H9 (cell line): ENCODE data around the gene CRTAP. TPM values are rescaled to one million over a fixed set of nuclear protein-coding genes. Genes with fewer than 3 reads are reported as not detected.

Source experiments
- DNase-seq: peaks from one replicate; pipeline ENCODE4 v3.0.0-alpha.2; 2017
- H2AFZ ChIP-seq: one replicate; pipeline ENCODE4 v1.6.1; 2013; ENCODE audit warnings: mild to moderate bottlenecking, low read length, control low read depth, moderate library complexity
- H2AK5ac ChIP-seq: 2 replicates; pipeline ENCODE4 v1.6.1; 2013; ENCODE audit warnings: low read length, control low read depth, mixed read lengths; ENCODE audit not compliant: insufficient read length
- H2BK120ac ChIP-seq: one replicate; pipeline ENCODE4 v1.6.1; 2013; ENCODE audit warnings: low read depth, mild to moderate bottlenecking, low read length, control low read depth, inconsistent platforms; ENCODE audit not compliant: poor library complexity, severe bottlenecking
- H2BK12ac ChIP-seq: 2 replicates; pipeline ENCODE4 v1.6.1; 2013; ENCODE audit warnings: low read length, control low read depth, mixed read lengths, low read depth; ENCODE audit not compliant: insufficient read length
- H2BK15ac ChIP-seq: 2 replicates; pipeline ENCODE4 v1.6.1; 2013; ENCODE audit warnings: low read depth, low read length, control low read depth
- H2BK20ac ChIP-seq: one replicate; pipeline ENCODE4 v1.6.1; 2013; ENCODE audit warnings: low read depth, mild to moderate bottlenecking, low read length, control low read depth, inconsistent platforms; ENCODE audit not compliant: poor library complexity, severe bottlenecking
- H2BK5ac ChIP-seq: 2 replicates; pipeline ENCODE4 v1.6.1; 2013; ENCODE audit warnings: low read length, control low read depth, mixed read lengths; ENCODE audit not compliant: insufficient read length
- H3K14ac ChIP-seq: 2 replicates; pipeline ENCODE4 v1.6.1; 2013; ENCODE audit warnings: low read length, control low read depth; ENCODE audit not compliant: insufficient read depth
- H3K18ac ChIP-seq: 2 replicates; pipeline ENCODE4 v1.6.1; 2013; ENCODE audit warnings: low read depth, mild to moderate bottlenecking, mixed read lengths, low read length, control low read depth; ENCODE audit not compliant: insufficient read length
- H3K23ac ChIP-seq: 2 replicates; pipeline ENCODE4 v1.6.1; 2013; ENCODE audit warnings: low read length, control low read depth, mixed read lengths, low read depth; ENCODE audit not compliant: insufficient read length
- H3K23me2 ChIP-seq: 2 replicates; pipeline ENCODE4 v1.6.1; 2013; ENCODE audit warnings: low read depth, mild to moderate bottlenecking, mixed read lengths, low read length, control low read depth; ENCODE audit not compliant: insufficient read length, poor library complexity, severe bottlenecking
- H3K27ac ChIP-seq: 2 replicates; pipeline ENCODE4 v1.5.1; 2013; ENCODE audit warnings: low read length, control low read depth, mixed read lengths, low read depth; ENCODE audit not compliant: insufficient read length
- H3K27me3 ChIP-seq: 2 replicates; pipeline ENCODE4 v1.6.1; 2013; ENCODE audit warnings: low read length, control low read depth, inconsistent platforms; ENCODE audit not compliant: insufficient read depth
- H3K4ac ChIP-seq: 2 replicates; pipeline ENCODE4 v1.6.1; 2013; ENCODE audit warnings: low read depth, mild to moderate bottlenecking, control low read depth, inconsistent platforms, low read length, moderate library complexity
- H3K4me1 ChIP-seq: 2 replicates; pipeline ENCODE4 v1.6.1; 2013; ENCODE audit warnings: low read length, control low read depth, inconsistent platforms; ENCODE audit not compliant: insufficient read depth
- H3K4me2 ChIP-seq: 2 replicates; pipeline ENCODE4 v1.6.1; 2013; ENCODE audit warnings: low read length, control low read depth, mixed read lengths; ENCODE audit not compliant: insufficient read length, insufficient read depth
- H3K56ac ChIP-seq: 2 replicates; pipeline ENCODE4 v1.6.1; 2013; ENCODE audit warnings: low read depth, mild to moderate bottlenecking, mixed read lengths, low read length, control low read depth; ENCODE audit not compliant: insufficient read length
- H3K79me1 ChIP-seq: 2 replicates; pipeline ENCODE4 v1.6.1; 2013; ENCODE audit warnings: low read depth, mild to moderate bottlenecking, moderate library complexity, low read length, control low read depth, inconsistent platforms; ENCODE audit not compliant: insufficient read depth, poor library complexity, severe bottlenecking
- H3K79me2 ChIP-seq: 2 replicates; pipeline ENCODE4 v1.6.1; 2013; ENCODE audit warnings: low read length, control low read depth, inconsistent platforms; ENCODE audit not compliant: insufficient read depth
- H3K9ac ChIP-seq: 2 replicates; pipeline ENCODE4 v1.6.1; 2013; ENCODE audit warnings: low read length, control low read depth, mixed read lengths; ENCODE audit not compliant: insufficient read length; ENCODE audit errors: extremely low read depth
- H3K9me3 ChIP-seq: one replicate; pipeline ENCODE4 v1.6.1; 2013; ENCODE audit warnings: low read depth, low read length, inconsistent platforms; ENCODE audit not compliant: control insufficient read depth
- H3T11ph ChIP-seq: one replicate; pipeline ENCODE4 v1.6.1; 2013; ENCODE audit warnings: mild to moderate bottlenecking, low read length, control low read depth, inconsistent platforms
- H4K20me1 ChIP-seq: one replicate; pipeline ENCODE4 v1.6.1; 2013; ENCODE audit not compliant: control insufficient read depth, insufficient read length, insufficient read depth
- H4K5ac ChIP-seq: 2 replicates; pipeline ENCODE4 v1.6.1; 2013; ENCODE audit warnings: low read depth, mild to moderate bottlenecking, mixed read lengths, low read length, control low read depth; ENCODE audit not compliant: insufficient read length
- H4K8ac ChIP-seq: replicated peaks from 2 replicates; pipeline ENCODE4 v1.6.1; 2013; ENCODE audit warnings: low read length, control low read depth, mixed read lengths, low read depth; ENCODE audit not compliant: insufficient read length
- H4K91ac ChIP-seq: 2 replicates; pipeline ENCODE4 v1.6.1; 2013; ENCODE audit warnings: low read depth, mild to moderate bottlenecking, moderate library complexity, mixed read lengths, low read length, control low read depth; ENCODE audit not compliant: insufficient read length
- H3K27ac Mint-ChIP-seq, 3 experiments: 2 replicates in 2 of 3; 3 replicates in 1 of 3; pipeline ENCODE4 v1.8.0; 2020 to 2021; ENCODE audit warnings: mixed read lengths in 3 of 3, mild to moderate bottlenecking in 1 of 3, moderate library complexity in 1 of 3
- H3K27me3 Mint-ChIP-seq: 2 replicates; pipeline ENCODE4 v1.8.0; 2021; ENCODE audit warnings: low read depth, mild to moderate bottlenecking, moderate library complexity, mixed read lengths
- H3K36me3 Mint-ChIP-seq, 3 experiments: 2 replicates in 2 of 3; 3 replicates in 1 of 3; pipeline ENCODE4 v1.8.0; 2020 to 2021; ENCODE audit warnings: low read depth in 3 of 3, mixed read lengths in 3 of 3; ENCODE audit not compliant: insufficient read depth in 1 of 3
- H3K4me1 Mint-ChIP-seq, 2 experiments: 2 replicates each; pipeline ENCODE4 v1.8.0; 2020; ENCODE audit warnings: mixed read lengths in 2 of 2
- H3K4me3 Mint-ChIP-seq, 2 experiments: 2 replicates in 1 of 2; 3 replicates in 1 of 2; pipeline ENCODE4 v1.8.0; 2020 to 2021; ENCODE audit warnings: mild to moderate bottlenecking in 2 of 2, mixed read lengths in 2 of 2, moderate library complexity in 1 of 2
- H3K9me3 Mint-ChIP-seq, 2 experiments: 2 replicates in 1 of 2; 3 replicates in 1 of 2; pipeline ENCODE4 v1.8.0; 2020; ENCODE audit warnings: mild to moderate bottlenecking in 2 of 2, mixed read lengths in 2 of 2, moderate library complexity in 1 of 2
- WGBS: extraction: QIAGEN DNeasy Blood & Tissue Kit; methylation state at CpG from one replicate; pipeline ENCODE4 v1.1.7; 2013; ENCODE audit warnings: missing lambda C conversion rate, low lambda C conversion rate, mixed read lengths; ENCODE audit not compliant: insufficient read length; ENCODE audit errors: extremely low coverage; 5-methylcytosine and 5-hydroxymethylcytosine counted together
- total RNA-seq: library from RNA; stranded (reverse); gene quantifications from 2 replicates; pipeline ENCODE4 v1.2.1, GENCODE V29; 2021
- TF ChIP-seq, protein P1 (sequence below): fragments of 200-600 bp; sonication (generic); conservative IDR thresholded peaks from 3 replicates; pipeline ENCODE4 v1.8.0; 2021; ENCODE audit warnings: antibody characterized with exemption, mild to moderate bottlenecking

The CRTAP gene
- total RNA-seq, 1 experiment from 2014 or later: 159 TPM

DNA sequence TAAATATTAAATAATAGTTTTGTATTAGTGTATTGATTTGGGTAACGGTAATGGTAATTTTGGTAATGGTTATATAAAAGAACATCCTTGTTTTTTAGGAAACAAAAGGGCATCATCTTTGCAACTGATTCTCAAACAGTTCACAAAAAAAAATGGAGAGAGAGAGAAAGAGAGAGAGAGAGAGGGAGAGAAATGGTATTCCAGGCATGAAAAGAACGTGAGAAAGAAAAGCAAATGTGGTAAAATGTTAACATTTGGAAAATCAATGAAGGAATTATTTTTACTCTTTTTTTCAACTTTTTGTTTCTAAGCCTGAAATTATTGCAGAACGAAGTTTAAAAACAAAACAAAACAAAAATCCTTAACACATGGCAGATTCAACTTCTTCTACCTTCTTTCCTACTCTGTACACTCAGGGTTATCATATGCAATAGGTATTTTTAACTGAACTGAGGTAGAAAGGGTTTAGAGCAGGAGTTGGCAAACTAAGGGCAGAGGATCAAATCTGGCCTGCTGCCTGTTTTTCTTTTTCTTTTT lies 14.6 kb upstream of the CRTAP start:
- H4K5ac ChIP-seq: no peak overlapping the region
- Mint-ChIP-seq H3K27ac (no peak overlapping the region), H3K4me1 (peaks cover 10 to 17% of the 10 kb centered on the region in 2 experiments), H3K9me3 (no peaks in the 10 kb centered on the region), H3K4me3 (no peak overlapping the region), H3K36me3 (no peaks in the 10 kb centered on the region), H3K27me3 (peaks cover 4% of the 10 kb centered on the region; the same call in 1 of the 2 replicates)
- H2BK20ac ChIP-seq: no peak overlapping the region
- peaks cover 6% of the 10 kb centered on the region for H3K23me2 ChIP-seq
- no peaks in the 10 kb centered on the region for H3K27me3 ChIP-seq
- no peak overlapping the region for H2BK15ac ChIP-seq
- H3K9ac ChIP-seq: no peak overlapping the region
- no peak overlapping the region for H3K18ac ChIP-seq
- no peak overlapping the region for H4K8ac ChIP-seq
- H3K23ac ChIP-seq: no peak overlapping the region
- H2BK12ac ChIP-seq: no peak overlapping the region
- H4K20me1 ChIP-seq: no peaks in the 10 kb centered on the region
- no peaks in the 10 kb centered on the region for H3K9me3 ChIP-seq
- no peaks in the 10 kb centered on the region for H3K79me1 ChIP-seq
- H3K4me2 ChIP-seq: no peak overlapping the region
- H2BK5ac ChIP-seq: no peak overlapping the region
- DNase-seq: no peak
- H4K91ac ChIP-seq: no peak overlapping the region
- 100% methylated on average over 1 of the region's 3 CpGs for WGBS
- TF ChIP-seq, protein P1, sequence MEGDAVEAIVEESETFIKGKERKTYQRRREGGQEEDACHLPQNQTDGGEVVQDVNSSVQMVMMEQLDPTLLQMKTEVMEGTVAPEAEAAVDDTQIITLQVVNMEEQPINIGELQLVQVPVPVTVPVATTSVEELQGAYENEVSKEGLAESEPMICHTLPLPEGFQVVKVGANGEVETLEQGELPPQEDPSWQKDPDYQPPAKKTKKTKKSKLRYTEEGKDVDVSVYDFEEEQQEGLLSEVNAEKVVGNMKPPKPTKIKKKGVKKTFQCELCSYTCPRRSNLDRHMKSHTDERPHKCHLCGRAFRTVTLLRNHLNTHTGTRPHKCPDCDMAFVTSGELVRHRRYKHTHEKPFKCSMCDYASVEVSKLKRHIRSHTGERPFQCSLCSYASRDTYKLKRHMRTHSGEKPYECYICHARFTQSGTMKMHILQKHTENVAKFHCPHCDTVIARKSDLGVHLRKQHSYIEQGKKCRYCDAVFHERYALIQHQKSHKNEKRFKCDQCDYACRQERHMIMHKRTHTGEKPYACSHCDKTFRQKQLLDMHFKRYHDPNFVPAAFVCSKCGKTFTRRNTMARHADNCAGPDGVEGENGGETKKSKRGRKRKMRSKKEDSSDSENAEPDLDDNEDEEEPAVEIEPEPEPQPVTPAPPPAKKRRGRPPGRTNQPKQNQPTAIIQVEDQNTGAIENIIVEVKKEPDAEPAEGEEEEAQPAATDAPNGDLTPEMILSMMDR: no peak
- no peaks in the 10 kb centered on the region for H3K4me1 ChIP-seq
- H3K79me2 ChIP-seq: peaks cover 2% of the 10 kb centered on the region; the same call in 1 of the 2 replicates
- H2BK120ac ChIP-seq: no peak overlapping the region
- H3T11ph ChIP-seq: no peak overlapping the region
- H3K14ac ChIP-seq: no peak overlapping the region
- no peak overlapping the region for H3K56ac ChIP-seq
- H2AFZ ChIP-seq: no peak overlapping the region
- H3K4ac ChIP-seq: no peak overlapping the region
- no peak overlapping the region for H2AK5ac ChIP-seq
- H3K27ac ChIP-seq: no peak overlapping the region
